K562 (cell line): ENCODE data around the gene CFAP69. TPM values are rescaled to one million over a fixed set of nuclear protein-coding genes. Genes with fewer than 3 reads are reported as not detected.

Experiments
- MGA ChIP-seq: fragments of 450-650 bp; IDR thresholded peaks from 2 replicates; pipeline ENCODE4 v1.6.1; 2016; ENCODE audit warnings: mild to moderate bottlenecking, moderate library complexity
- polyA plus RNA-seq, 8 experiments: library from polyadenylated mRNA; depleted of rRNA in 4 of 8; stranded (reverse) in 5 of 8; unstranded in 3 of 8; fragments of >200 nt; fragmentation: Nextera tagmentation in 2 of 8; fragmentation: Illumina TruSeq in 1 of 8; extraction: Ambion mirVana in 2 of 8; extraction: Trizol in 1 of 8; gene quantifications; 2 replicates each; pipeline versions ENCODE4 v1.2.1 to v1.2.3, GENCODE V29; 2011 to 2014; ENCODE audit warnings: inconsistent platforms in 1 of 8, missing spikeins in 1 of 8
- total RNA-seq, 7 experiments: library from RNA; depleted of rRNA in 6 of 7; stranded (reverse); fragments of >200 nt in 6 of 7; fragmentation: Illumina TruSeq in 2 of 7; extraction: Trizol in 2 of 7; gene quantifications; 2 replicates each; pipeline versions ENCODE4 v1.2.1 to v1.2.3, GENCODE V29; 2011 to 2021; ENCODE audit warnings: low replicate concordance in 1 of 7

Gene CFAP69
- total and polyA plus RNA-seq, 9 of the 15 experiments (the other 6 are each of a cell fraction or from before 2014, with no cell fraction given) = 0.24 to 5.1 (median 1.7) TPM

GRCh38 chr7:90225601-90226000 lies 19.4 kb upstream of the CFAP69 start (continued):
- TF ChIP-seq MGA = no peak
